Astrocyte of the hippocampus (primary cell): ENCODE measurements around the gene FLT3.

ENCODE experiments used
- DNase-seq: peaks from one replicate; pipeline ENCODE4 v3.0.0; 2011; ENCODE audit warnings: low read depth, low spot score

The FLT3 gene

DNA sequence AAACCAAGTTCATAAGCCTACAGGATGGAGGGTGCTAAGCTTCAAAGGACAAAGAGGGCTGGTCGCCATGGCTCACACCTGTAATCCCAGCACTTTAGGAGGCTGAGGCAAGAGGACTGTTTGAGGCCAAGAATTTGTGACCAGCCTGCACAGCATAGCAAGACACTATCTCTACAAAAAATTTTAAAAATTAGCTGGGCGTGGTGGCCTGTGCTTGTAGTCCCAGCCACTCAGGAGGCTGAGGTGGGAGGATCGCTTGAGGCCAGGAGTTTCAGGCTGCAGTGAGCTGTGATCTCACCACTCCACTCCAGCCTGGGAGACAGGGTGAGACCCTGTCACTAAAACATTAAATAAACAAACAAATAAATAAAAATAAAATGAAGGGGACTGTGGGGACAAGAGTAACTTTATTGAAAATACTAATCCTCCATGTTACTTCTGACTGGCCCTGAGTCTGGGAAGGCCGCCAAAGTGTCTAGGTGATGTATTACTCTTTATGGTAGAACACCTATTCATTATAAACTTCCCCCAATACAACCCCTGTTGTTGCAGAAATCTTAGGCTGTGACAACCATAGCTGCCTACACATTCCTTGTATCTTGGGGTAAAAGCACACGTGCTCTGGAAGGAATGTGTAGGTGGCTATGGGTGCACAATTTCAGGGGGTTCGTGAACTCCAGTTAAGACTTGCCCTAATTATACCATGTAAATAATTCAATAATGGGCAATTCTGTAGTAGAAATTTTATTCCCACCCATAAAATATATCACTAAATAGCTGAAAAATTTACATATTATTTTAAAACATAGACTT lies 97.3 kb downstream of the FLT3 start:
- DNase-seq, result no peak

DNA sequence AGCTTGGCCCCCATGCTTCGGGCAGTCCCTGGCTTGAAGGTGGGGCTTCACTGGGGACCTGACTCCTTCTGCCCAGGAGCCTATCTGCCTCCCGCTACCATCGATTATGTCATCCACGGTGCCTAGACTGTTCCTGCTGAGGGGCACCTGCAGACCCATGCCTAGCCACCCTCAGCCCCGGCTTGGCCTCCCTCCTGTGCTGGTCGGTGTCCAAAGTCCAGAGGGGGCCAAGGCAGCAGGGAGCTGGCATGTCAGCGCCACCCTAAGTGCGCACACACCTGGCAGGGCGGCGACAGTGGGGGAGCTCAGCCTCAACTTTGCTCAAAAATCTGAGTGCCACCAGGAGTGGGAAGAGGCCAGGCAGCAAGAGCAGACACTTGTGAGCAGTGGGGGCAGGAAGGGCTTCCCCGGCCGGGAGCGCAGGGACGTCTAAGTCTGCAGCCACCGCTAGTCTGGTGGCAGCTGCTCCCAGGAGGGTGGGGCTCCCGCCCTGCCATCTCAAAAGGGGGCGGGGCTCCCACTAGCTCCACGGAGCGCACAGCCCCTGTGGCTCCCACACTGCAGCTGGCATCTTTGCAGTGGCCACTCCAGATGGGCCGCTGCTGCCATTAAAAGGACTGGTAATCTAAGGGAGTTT lies 98.4 kb downstream of the FLT3 start:
- DNase-seq, result no peak

DNA sequence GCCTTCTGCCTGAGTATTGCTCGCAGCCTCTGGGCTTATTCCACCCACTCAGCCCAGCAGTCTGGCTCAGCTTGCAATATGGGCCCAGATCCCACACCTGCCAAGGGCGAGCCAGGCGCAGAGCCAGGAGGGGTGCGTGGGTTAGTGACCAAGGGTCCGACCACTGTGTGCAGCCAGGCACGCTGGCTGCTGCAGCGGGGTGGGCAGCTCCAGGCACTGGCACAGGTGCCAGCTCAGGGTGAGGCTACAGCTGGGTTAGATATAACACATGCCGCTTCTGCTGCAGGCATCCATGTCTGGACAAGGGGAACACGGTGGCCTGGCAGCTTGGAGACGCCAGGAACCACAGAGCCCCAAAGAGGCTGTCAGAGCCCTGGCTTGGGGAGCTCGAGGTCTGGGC lies 99.3 kb downstream of the FLT3 start:
- no peak for DNase-seq

DNA sequence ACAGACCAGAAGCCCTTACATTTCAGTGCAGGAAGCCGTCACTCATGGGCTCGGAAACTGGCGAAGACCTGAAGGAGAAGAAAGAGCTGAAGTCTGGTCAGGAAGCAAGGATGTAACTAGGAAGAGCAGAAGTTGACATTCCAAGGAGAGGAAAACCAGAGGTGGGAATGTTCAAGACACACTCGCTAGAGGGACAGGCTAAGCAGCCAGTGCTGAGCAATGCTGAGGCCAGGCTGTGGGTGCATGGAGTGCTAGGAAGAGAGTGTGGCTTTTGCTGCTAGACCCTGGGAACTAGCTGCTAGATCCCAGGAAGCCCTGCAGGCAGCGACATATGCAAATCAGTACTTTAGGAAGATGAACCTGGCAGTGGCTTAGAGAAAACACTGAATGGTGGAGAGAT lies 99.8 kb downstream of the FLT3 start:
- DNase-seq, result no peak

DNA sequence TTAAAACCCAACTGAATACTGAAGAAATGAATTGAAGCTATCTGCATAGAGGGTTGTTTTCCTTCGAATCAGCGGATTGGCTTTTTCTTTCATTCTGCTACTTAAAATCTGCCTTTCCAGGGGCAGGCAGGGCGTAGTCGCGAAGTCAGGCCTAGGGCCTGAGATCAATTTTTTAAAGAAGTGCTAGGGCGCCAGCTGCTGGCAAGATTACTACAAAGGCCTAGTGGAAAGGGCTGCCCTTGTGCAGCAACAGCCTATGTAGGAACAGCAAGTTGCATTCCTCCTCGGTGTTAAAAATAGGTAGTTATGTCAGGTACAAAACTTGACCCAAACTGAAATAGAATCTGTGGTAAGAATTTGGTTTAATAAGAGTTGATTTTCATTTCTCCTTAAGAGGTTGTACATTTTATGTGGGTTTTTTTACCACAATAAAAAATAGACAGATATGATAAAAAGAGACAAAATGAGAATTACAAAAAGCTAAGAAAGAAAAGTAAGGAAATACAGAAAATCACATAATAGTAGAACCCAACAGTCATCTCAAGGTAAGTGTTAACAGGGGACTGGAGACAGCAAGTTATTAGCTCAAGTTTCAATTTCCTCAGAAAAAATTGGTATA lies 102.4 kb downstream of the FLT3 start:
- DNase-seq, result peak; percentile 34

DNA sequence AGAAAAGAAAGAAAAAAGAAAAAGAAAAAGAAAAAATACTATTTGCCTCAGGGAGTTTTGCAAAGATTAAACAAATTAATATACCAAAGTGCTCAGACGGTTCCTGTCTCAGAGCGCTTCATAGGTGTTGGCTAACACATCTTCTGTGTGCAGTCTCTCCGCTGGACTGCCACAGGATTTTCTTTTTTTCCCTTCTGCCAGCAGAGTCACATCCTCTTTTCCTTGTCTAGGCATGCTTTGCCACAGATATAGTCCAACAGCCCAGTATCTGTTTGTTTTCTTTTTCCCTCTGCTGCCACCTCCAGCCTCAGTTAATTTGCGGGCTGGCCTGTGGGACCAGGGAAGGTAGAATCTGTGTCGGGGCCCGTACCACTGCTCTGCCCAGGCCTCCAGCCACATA lies 108.5 kb downstream of the FLT3 start:
- no peak for DNase-seq

DNA sequence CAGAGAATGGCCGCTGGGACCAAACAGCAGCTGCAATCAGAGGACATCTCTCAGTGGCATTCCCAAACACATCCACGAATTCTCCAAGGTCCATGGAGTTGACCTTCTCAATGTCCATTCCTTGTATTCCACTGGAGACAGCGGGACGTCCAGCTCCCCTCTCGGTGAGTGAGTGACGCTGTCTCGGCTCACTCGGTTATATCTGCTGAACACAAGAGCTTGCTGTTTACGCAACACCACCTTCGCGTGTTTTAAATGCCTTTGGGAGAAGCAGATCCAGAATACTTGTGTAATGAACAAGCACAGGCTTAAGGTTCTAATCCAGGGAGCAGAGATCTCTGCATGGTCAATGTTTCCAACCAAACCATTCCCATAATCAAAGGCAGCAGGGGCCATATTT lies 111.9 kb downstream of the FLT3 start, which contains the start of gene URAD:
TSS of gene URAD (minus strand) at position 174 of the 400 bp plus-strand sequence. CDS start at position 118, 56 bp downstream.
- DNase-seq, result no peak

- DNase-seq, result no peak
Measured at GRCh38 chr13:27985600-27985999, 114.8 kb downstream of the FLT3 start.

DNA sequence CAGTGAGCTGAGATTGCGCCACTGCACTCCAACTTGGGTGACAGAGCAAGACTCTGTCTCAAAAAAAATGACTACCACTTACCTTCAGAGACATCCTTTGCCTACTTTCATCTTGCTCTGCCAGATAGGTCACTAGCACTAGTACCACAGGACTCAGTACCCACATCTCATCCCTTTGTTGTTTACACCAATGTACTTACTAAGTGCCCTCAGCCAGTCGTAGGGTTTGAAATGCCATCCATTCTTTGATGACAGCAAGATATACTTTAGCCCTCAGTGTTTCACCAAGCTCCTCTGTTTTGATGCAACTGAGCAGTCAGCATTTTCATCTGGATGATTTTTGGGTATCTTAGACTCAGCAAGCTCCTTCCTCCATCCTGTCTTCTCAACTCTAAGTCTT lies 118.0 kb downstream of the FLT3 start:
- DNase-seq, result no peak

DNA sequence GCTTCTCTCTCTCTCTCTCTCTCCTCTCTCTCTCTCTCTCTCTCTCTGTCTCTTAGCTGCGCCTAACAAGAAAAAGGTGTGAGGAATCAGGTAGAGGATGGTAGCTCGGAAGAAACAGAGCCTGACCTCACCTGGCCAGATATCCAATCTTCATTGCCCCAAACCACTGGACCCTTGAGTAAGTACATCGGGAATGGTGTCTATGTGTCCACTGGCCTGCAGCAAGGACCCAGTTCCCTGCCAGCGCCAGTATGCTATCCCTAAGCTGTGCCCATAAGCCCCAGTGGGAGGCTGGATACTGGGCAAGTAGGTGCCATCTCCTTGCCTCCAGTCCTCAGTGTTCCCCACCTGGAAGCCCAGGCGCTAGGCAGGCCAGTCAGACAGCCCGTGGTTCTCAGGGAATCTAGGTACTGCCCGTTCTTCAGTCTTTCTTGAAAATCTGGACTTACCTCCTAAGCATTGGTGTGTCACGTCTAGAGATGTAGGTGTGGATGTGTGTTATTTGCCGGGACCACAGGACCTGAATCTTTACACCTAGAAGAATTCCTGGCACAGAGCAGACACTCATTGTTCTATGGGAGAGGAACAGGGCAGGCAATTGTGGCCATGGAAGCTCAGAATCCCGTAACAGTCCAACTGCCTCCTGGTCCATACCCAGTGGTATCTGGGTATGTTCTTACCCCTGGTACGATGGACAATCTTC lies 119.2 kb downstream of the FLT3 start:
- DNase-seq, result no peak

- DNase-seq, result no peak
Measured at GRCh38 chr13:27980280-27980998, 119.9 kb downstream of the FLT3 start.

GRCh38 chr13:27979765-27980279 lies 120.6 kb downstream of the FLT3 start:
- no peak for DNase-seq

GRCh38 chr13:27979001-27979643 lies 121.3 kb downstream of the FLT3 start:
- no peak for DNase-seq

- no peak for DNase-seq
Measured at GRCh38 chr13:27978301-27978968, 121.9 kb downstream of the FLT3 start.

GRCh38 chr13:27977476-27978300 lies 122.7 kb downstream of the FLT3 start:
- DNase-seq, result peak; percentile 33

DNA sequence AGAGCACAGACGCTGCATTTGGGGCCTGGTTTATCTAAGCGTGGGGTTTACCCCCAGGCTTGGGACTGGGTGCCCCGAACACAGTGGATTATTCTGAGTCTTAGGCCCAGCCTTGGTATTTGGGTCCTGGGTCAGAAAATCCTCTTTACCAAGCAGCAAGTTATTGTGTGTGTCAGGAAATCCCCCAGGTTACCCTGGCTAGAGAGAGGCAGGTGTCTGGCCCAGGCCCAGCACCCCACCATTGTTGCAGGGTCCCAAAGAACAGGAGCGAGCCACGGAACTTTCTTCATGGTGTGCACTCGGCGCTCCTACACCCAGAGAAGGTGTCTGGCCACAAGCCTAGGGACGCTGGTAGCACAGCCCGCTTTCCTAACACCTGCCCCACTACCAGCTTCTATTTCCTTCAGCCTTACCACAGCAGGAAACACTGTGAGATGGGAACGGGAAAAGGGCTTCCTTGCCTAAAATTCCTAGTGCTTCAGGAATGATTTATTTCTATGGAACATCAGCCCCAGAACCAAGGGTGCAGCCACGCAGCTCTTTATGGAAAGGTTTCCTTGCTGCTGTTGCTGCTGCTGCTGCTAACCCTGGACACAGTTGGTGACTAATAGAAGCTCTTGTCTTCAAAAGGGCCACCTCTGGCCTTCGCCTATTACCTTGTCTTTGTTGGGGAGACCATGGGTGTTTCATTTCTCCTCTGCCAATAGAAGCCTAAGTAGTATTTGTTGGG lies 123.8 kb downstream of the FLT3 start:
- no peak for DNase-seq

- no peak for DNase-seq
Measured at GRCh38 chr13:27975564-27976361, 124.6 kb downstream of the FLT3 start.
